A673 (cell line): ENCODE measurements around the gene VGLL1.

Experiments
- EZH2 ChIP-seq: fragments of 200-600 bp; sonication (generic); IDR thresholded peaks from 2 replicates; pipeline ENCODE4 v1.6.1; 2017; ENCODE audit warnings: borderline replicate concordance, low read depth, mild to moderate bottlenecking, mixed read lengths, antibody characterized with exemption, low read length; ENCODE audit not compliant: poor library complexity, severe bottlenecking
- TF ChIP-seq, protein P1 (sequence below): fragments of 300-800, 200-600 bp; sonication (generic); conservative IDR thresholded peaks from 2 replicates; pipeline ENCODE4 v1.5.1; 2017; ENCODE audit warnings: low read depth, mild to moderate bottlenecking, antibody characterized with exemption, low read length, moderate library complexity, mixed read lengths

DNA sequence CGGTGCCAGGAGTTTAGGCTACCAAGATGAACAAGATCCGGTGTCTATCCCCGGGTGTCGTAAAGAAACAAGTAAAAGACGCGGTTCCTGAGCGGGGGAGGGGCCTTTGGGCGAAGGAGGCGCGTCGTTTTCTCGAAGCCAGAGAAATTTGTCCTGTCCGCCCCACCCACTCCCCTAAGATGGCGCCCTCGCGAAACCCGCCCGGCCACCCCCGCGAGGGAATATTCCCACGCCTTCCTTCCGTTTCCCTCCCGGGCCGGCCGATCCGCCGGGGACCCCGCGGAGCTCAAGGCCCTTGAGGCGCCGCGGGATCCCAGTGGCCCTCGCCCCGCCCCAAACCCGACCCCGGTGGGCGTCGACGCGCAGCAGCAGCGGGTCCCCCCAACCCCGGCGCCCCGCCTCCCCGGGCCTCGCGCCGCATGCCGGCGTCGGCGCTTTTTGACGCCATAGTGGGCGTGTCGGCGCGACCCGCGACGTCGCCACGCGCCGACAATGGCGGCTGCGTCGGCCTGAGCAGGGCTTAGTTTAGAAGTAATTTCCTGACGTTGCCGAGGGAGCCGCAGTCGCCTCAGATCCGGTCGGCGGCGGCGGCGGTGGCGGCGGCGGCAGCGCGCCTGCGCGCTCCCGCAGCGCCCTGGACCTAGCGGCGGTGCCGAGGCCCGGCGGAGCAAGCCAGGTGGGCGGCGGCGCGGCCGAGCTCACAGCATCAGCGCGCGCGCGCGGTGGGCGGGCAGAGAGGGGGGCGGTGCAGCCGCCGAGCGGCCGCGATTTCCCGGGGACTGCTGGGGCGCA lies 35.1 kb upstream of the VGLL1 start:
- TF ChIP-seq, protein P1, sequence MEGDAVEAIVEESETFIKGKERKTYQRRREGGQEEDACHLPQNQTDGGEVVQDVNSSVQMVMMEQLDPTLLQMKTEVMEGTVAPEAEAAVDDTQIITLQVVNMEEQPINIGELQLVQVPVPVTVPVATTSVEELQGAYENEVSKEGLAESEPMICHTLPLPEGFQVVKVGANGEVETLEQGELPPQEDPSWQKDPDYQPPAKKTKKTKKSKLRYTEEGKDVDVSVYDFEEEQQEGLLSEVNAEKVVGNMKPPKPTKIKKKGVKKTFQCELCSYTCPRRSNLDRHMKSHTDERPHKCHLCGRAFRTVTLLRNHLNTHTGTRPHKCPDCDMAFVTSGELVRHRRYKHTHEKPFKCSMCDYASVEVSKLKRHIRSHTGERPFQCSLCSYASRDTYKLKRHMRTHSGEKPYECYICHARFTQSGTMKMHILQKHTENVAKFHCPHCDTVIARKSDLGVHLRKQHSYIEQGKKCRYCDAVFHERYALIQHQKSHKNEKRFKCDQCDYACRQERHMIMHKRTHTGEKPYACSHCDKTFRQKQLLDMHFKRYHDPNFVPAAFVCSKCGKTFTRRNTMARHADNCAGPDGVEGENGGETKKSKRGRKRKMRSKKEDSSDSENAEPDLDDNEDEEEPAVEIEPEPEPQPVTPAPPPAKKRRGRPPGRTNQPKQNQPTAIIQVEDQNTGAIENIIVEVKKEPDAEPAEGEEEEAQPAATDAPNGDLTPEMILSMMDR = no peak
- no peak for TF ChIP-seq EZH2
